Fibroblast of villous mesenchyme (primary cell): ENCODE measurements around the gene OSM. TPM values are rescaled to one million over a fixed set of nuclear protein-coding genes. Genes with fewer than 3 reads are reported as not detected.
A peak's percentile ranks its signal among the peaks of the same experiment; 100 is the strongest.

ENCODE experiments used
- DNase-seq: peaks from one replicate; pipeline ENCODE4 v3.0.0-alpha.2; 2010; ENCODE audit warnings: low read depth
- H3K4me3 ChIP-seq: 2 replicates; pipeline ENCODE4 v1.5.1; 2011; ENCODE audit warnings: low read depth, mild to moderate bottlenecking, low read length
- total RNA-seq: library from RNA; depleted of rRNA; stranded (reverse); fragments of >200 nt; gene quantifications from 2 replicates; pipeline ENCODE4 v1.2.3, GENCODE V29; 2012
- TF ChIP-seq, protein P1 (sequence below): IDR thresholded peaks from 2 replicates; pipeline ENCODE4 v1.5.1; 2012; ENCODE audit warnings: low read depth, mild to moderate bottlenecking, low read length; ENCODE audit not compliant: insufficient read depth

OSM gene
- total RNA-seq, 1 donor, result 0.43 TPM

DNA sequence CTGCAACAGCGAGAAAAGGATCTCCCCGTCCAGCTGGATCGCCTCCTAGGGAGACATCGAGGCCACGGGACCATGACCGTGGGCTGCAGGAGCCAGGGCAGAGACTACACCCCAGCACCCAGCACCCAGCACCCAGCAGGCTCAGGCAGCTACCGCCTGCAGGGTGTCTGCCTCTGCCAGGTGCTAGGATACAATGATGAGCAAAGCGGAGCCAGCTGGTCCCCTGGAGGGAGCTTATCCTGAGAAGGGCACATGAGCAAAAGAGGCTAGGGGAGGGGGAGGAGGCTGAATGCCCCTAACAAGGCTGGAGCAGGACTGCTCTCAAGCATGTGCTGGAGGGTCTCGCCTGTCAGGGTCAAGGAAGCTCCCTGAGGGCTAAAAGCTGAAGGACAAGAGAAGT, 27.4 kb upstream of the OSM start:
- no peak overlapping the region for H3K4me3 ChIP-seq
- no peak for DNase-seq
- TF ChIP-seq, protein P1, sequence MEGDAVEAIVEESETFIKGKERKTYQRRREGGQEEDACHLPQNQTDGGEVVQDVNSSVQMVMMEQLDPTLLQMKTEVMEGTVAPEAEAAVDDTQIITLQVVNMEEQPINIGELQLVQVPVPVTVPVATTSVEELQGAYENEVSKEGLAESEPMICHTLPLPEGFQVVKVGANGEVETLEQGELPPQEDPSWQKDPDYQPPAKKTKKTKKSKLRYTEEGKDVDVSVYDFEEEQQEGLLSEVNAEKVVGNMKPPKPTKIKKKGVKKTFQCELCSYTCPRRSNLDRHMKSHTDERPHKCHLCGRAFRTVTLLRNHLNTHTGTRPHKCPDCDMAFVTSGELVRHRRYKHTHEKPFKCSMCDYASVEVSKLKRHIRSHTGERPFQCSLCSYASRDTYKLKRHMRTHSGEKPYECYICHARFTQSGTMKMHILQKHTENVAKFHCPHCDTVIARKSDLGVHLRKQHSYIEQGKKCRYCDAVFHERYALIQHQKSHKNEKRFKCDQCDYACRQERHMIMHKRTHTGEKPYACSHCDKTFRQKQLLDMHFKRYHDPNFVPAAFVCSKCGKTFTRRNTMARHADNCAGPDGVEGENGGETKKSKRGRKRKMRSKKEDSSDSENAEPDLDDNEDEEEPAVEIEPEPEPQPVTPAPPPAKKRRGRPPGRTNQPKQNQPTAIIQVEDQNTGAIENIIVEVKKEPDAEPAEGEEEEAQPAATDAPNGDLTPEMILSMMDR, result no peak

DNA sequence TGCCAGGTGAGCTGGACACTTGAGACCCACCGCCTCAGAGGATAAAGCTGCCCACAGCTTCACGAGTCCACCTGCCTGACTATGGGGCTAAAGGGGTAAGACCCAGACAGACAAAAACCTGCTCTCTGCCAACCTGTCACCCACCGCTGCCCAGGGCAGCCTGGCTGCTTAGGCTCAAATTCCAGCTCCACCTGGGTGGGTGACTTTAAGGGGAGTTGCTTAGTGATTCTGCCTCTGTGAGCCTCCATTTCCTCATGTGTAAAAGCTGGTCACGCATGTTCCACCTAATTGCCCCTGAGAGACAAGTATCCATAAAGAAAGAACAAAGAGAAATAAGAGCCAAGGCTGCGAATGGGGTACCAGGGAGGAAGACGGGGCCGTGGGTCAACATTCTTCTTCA, 26.4 kb upstream of the OSM start:
- no peak overlapping the region for H3K4me3 ChIP-seq
- DNase-seq, result no peak
- TF ChIP-seq, protein P1, result no peak

DNA sequence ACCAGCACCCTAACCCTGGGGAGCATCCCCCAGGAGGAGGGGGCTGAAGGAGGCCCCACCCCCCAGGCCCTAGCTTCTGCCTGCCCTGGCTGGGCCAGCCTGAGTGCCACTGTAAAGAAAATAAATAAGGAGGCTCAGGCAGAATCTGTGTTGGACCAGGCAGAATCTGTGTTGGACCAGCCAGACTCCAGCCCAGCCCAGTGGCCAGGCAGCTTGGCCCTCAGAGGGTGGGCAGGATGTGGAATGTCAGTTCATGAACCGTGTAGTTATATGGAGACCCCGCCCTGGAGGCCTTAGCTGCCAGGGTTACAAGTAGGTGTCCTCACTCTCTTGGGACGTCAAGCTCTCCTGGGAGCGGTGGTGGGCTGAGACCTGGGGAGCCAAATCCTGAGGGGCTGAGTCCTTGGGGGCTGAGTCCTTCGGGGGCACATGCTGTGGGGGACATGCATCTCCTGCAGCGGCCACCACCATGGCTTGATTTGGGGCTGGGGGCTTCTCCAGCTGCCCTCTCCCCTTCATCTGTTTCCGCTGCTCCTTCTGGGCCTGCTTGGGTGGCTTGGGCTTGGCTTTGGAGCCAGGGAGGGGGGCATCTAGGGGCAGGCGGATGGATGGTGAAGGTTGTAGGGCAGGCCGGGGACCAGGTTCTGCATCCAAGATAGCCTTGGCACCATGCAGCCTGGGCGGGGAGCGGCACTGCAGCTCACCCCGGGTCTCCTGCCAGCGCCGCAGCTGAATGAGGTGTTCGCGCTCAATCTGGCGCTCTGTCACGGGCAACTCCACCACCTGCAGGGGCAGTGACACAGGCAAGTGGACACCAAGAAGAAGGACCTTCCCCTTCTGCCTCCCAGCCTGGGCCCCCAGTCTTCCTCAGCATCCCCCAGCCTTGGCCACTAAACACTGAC, 25.7 kb upstream of the OSM start:
- no peak for DNase-seq
- H3K4me3 ChIP-seq, result no peak overlapping the region
- TF ChIP-seq, protein P1, result no peak

DNA sequence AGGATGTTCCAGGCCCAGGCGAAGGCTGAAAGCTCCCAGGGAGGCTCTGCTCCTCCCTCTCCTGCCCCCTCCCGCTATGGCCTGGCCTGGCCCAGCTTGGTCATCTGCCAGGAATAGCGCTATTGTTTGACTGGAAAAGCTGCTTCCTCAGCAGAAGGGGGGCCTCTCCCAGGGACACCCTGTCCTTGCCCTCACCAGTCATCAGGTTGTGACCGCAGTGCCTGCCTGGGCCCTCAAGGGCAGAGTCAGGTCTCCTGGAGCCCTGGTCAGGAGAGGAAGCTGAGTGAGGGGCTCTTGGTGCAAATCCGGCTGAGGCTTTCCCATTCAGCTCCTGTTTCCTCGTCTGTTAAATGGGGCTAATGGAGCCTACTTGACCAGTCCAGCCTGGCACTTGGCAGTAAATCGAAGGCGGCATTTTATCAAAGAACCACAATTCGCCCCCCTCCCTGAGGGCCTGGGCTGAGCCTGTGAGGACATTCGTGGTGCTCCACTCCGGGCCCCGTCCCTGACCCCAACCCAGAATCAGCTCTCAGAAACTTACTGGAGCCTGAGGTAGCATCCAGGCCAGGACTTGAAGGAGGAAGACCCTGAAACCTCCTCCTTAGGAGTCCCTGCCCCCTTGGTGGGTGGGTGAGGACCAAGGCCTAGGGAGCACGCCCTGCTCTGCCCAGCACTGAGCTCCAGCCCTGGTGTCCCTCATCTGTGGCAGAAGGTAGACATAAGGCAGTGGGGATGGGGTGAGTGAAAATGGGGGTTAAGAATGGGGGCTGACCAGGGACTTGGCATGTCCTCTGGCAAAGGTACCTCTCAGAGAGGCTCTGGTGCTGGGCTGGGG, 24.6 kb upstream of the OSM start:
- DNase-seq, result no peak
- TF ChIP-seq, protein P1, result no peak
- no peak overlapping the region for H3K4me3 ChIP-seq

DNA sequence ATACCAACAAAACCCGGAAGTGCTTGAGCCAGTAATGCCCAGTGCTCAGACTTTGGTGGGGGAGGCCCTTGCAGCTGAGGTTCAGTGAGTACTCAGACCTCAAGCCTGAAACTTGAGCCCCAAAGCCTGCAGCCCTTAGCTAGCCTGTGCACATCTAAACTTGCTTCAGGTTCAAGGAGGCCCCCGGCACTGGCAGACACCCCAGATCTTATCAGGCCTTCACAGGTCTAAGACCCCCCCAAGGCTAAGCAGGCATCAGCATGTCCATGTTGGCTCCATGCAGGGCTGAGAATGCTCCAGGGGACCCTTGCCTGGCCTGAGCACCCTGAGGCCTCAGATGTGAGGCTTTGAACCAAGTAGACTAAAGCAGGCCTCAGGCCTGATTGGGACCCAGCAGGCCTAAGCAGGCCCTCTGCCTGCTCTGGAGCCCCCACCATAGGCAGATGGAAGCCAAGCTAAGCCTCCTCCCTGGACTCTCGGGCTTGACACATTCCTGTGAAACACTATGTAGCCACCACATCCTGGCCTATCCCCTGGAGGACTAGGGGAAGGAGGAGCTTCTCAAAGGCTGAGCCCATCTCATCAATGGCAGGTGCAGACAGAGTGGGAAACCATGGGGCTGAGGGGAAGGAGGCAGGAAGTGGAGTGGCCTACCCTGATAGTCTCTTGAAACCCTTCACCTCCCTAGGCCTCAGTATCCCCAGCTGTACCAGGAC, 23.8 kb upstream of the OSM start:
- TF ChIP-seq, protein P1, result no peak
- peak; percentile 51 for DNase-seq
- no peak overlapping the region for H3K4me3 ChIP-seq

DNA sequence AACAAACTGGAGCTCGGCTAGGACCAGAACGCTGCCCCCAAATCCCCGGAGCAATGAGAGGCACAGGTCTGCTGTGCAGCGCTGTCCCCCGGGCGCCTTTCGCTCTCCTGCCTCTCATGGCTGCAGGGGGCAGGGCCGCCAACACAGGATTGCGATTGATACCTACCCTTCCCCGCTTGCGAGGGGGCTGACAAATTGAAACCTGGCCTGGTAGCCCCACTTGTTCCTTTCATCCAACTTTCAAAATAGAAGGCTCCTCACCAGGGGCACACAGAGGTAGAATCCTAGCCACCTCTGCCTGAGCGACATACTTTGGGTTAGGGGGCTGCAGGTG, 23.3 kb upstream of the OSM start:
- no peak for DNase-seq
- TF ChIP-seq, protein P1, result no peak
- H3K4me3 ChIP-seq, result peak overlapping the region; percentile 54
